HCT116 (cell line): ENCODE results near the gene RASSF5. TPM values are rescaled to one million over a fixed set of nuclear protein-coding genes. Genes with fewer than 3 reads are reported as not detected.

Experiments used
- ATAC-seq: fragments of 200-7000 bp; cut with Tn5 transposase; 2 replicates; pipeline ENCODE4 v1.9.1; 2020; ENCODE audit warnings: mild to moderate bottlenecking, moderate library complexity
- BruUV-seq: library from RNA; stranded (reverse); fragments of 400-500 nt; replicated peaks from 2 replicates; lab custom pipeline; 2021; lab: Mats Ljungman, UMichigan
- CTCF ChIA-PET: fragments of 300-600 bp; sonication (Branson Sonifier 250); formaldehyde crosslinking; loops from one replicate; lab custom pipeline; 2021; ENCODE audit warnings: antibody characterized with exemption; lab: Charles Lee
- POLR2A ChIA-PET: fragments of 300-600, 350-600 bp; sonication (Branson Sonifier 250); formaldehyde crosslinking; loops from one replicate; lab custom pipeline; 2021; ENCODE audit warnings: antibody characterized with exemption; lab: Charles Lee
- RAD21 ChIA-PET, 2 experiments: fragments of 300-600 bp; sonication (Branson Sonifier 250); formaldehyde crosslinking; loops; one replicate each; lab custom pipeline; 2023; ENCODE audit warnings: low total read pairs in 2 of 2; ENCODE audit not compliant: uncharacterized antibody in 2 of 2, unreplicated experiment in 2 of 2, low non-redundant PET in 1 of 2; lab: Charles Lee
- DNase-seq: peaks from one replicate; pipeline ENCODE4 v3.0.0-alpha.2; 2010; ENCODE audit warnings: low read depth, low spot score
- H2AFZ ChIP-seq: fragments of 200-600 bp; shearing (Covaris generic), sonication (generic); 2 replicates; pipeline ENCODE4 v1.6.1; 2017; ENCODE audit warnings: low read depth, mixed run types, mixed read lengths, antibody characterized with exemption, low read length; ENCODE audit not compliant: poor library complexity, severe bottlenecking
- H3K27ac ChIP-seq: 2 replicates; pipeline ENCODE4 v1.5.1; 2012; ENCODE audit warnings: low read depth, low read length
- H3K27me3 ChIP-seq: fragments of 200-600 bp; sonication (generic); 2 replicates; pipeline ENCODE4 v1.6.1; 2016; ENCODE audit warnings: mixed run types, low read length, mixed read lengths; ENCODE audit not compliant: insufficient read depth
- H3K36me3 ChIP-seq, 2 experiments: fragments of 200-500 bp in 1 of 2; fragments of 200-600 bp in 1 of 2; sonication (Bioruptor generic) in 1 of 2; sonication (generic) in 1 of 2; 2 replicates each; pipeline versions ENCODE4 v1.5.1 to v1.6.1; 2014 to 2016; ENCODE audit warnings: low read length in 2 of 2, inconsistent platforms in 1 of 2, mixed read lengths in 1 of 2, mixed run types in 1 of 2; ENCODE audit not compliant: insufficient read depth in 2 of 2, control insufficient read depth in 1 of 2
- H3K4me1 ChIP-seq, 2 experiments: fragments of 200-600 bp in 1 of 2; sonication (generic) in 1 of 2; 2 replicates each; pipeline versions ENCODE4 v1.5.1 to v1.6.1; 2012 to 2017; ENCODE audit warnings: low read length in 2 of 2, inconsistent platforms in 1 of 2, mild to moderate bottlenecking in 1 of 2, mixed read lengths in 1 of 2, mixed run types in 1 of 2, moderate library complexity in 1 of 2; ENCODE audit not compliant: insufficient read depth in 2 of 2, control insufficient read depth in 1 of 2
- H3K4me2 ChIP-seq: fragments of 200-600 bp; sonication (generic); 2 replicates; pipeline ENCODE4 v1.6.1; 2017; ENCODE audit warnings: mixed run types, low read length, mixed read lengths
- H3K4me3 ChIP-seq, 2 experiments: fragments of 200-600 bp in 1 of 2; sonication (generic) in 1 of 2; replicated peaks in 1 of 2; 2 replicates each; pipeline ENCODE4 v1.5.1; 2011 to 2016; ENCODE audit warnings: low read length in 2 of 2, control low read depth in 1 of 2, low read depth in 1 of 2, mild to moderate bottlenecking in 1 of 2, mixed read lengths in 1 of 2, mixed run types in 1 of 2
- H3K79me2 ChIP-seq: fragments of 200-600 bp; sonication (generic); 2 replicates; pipeline ENCODE4 v1.6.1; 2017; ENCODE audit warnings: mild to moderate bottlenecking, mixed run types, low read length, moderate library complexity, mixed read lengths; ENCODE audit not compliant: insufficient read depth
- H3K9ac ChIP-seq: fragments of 200-600 bp; sonication (generic); 2 replicates; pipeline ENCODE4 v1.6.1; 2016; ENCODE audit warnings: low read length, mixed read lengths
- H3K9me2 ChIP-seq: fragments of 200-600 bp; sonication (generic), shearing (Covaris generic); 2 replicates; pipeline ENCODE4 v1.6.1; 2017; ENCODE audit warnings: mixed run types, mild to moderate bottlenecking, moderate library complexity; ENCODE audit not compliant: insufficient read depth
- H3K9me3 ChIP-seq, 2 experiments: fragments of 200-500 bp in 1 of 2; fragments of 200-600 bp in 1 of 2; sonication (Bioruptor generic) in 1 of 2; sonication (generic) in 1 of 2; 2 replicates each; pipeline ENCODE4 v1.6.1; 2014 to 2017; ENCODE audit warnings: low read length in 2 of 2, mixed read lengths in 2 of 2, inconsistent platforms in 1 of 2, low read depth in 1 of 2, mild to moderate bottlenecking in 1 of 2, mixed run types in 1 of 2, moderate library complexity in 1 of 2; ENCODE audit not compliant: control insufficient read depth in 1 of 2, insufficient read depth in 1 of 2
- H4K20me1 ChIP-seq: fragments of 200-600 bp; sonication (generic), shearing (Covaris generic); 2 replicates; pipeline ENCODE4 v1.6.1; 2017; ENCODE audit warnings: mixed run types, mild to moderate bottlenecking, moderate library complexity; ENCODE audit not compliant: insufficient read depth
- ATF3 ChIP-seq: IDR thresholded peaks from 2 replicates; pipeline ENCODE4 v1.6.1; 2012
- CBX3 ChIP-seq: IDR thresholded peaks from 2 replicates; pipeline ENCODE4 v1.6.1; 2012; ENCODE audit warnings: low read depth
- CEBPB ChIP-seq: IDR thresholded peaks from 2 replicates; pipeline ENCODE4 v1.6.1; 2012; ENCODE audit warnings: low read depth
- EGR1 ChIP-seq: IDR thresholded peaks from 2 replicates; pipeline ENCODE4 v1.6.1; 2012; ENCODE audit warnings: low read depth
- EZH2 ChIP-seq: fragments of 200-600 bp; sonication (generic); IDR thresholded peaks from 2 replicates; pipeline ENCODE4 v1.6.1; 2017; ENCODE audit warnings: antibody characterized with exemption, mixed run types
- EZH2phosphoT487 ChIP-seq: fragments of 200-600 bp; IDR thresholded peaks from 2 replicates; pipeline ENCODE4 v1.6.1; 2018; ENCODE audit warnings: antibody characterized with exemption, borderline replicate concordance
- FOSL1 ChIP-seq: IDR thresholded peaks from 2 replicates; pipeline ENCODE4 v1.6.1; 2012; ENCODE audit warnings: low read depth
- JUND ChIP-seq: IDR thresholded peaks from 2 replicates; pipeline ENCODE4 v1.6.1; 2012
- POLR2AphosphoS5 ChIP-seq: IDR thresholded peaks from 2 replicates; pipeline ENCODE4 v1.6.1; 2011; ENCODE audit warnings: mild to moderate bottlenecking, low read depth, low read length, moderate library complexity
- SIN3A ChIP-seq: IDR thresholded peaks from 2 replicates; pipeline ENCODE4 v1.6.1; 2012; ENCODE audit warnings: low read depth
- SP1 ChIP-seq: IDR thresholded peaks from 2 replicates; pipeline ENCODE4 v1.6.1; 2012; ENCODE audit warnings: low read depth
- SRF ChIP-seq: IDR thresholded peaks from 2 replicates; pipeline ENCODE4 v1.6.1; 2012; ENCODE audit warnings: low read depth
- YY1 ChIP-seq: IDR thresholded peaks from 2 replicates; pipeline ENCODE4 v1.6.1; 2011; ENCODE audit warnings: low read length, low read depth, moderate library complexity, mild to moderate bottlenecking; ENCODE audit not compliant: insufficient replicate concordance; ENCODE audit errors: extremely low read depth
- ZFX ChIP-seq: fragments of 450-650 bp; IDR thresholded peaks from 2 replicates; pipeline ENCODE4 v1.6.1; 2017
- ZNF274 ChIP-seq: fragments of 200-500 bp; sonication (Bioruptor generic); IDR thresholded peaks from 2 replicates; pipeline ENCODE4 v1.6.1; 2014; ENCODE audit warnings: mild to moderate bottlenecking, low read depth, low read length, inconsistent platforms
- intact Hi-C: fragments of 100-400 bp; cut with micrococcal nuclease; formaldehyde crosslinking; loops from 2 replicates; pipeline ENCODE4 v1.10.0; 2022
- total RNA-seq: library from RNA; stranded (reverse); gene quantifications from one replicate; pipeline ENCODE4 v1.2.1, GENCODE V29; 2021; ENCODE audit not compliant: unreplicated experiment
- TF ChIP-seq, protein P1 (sequence below): IDR thresholded peaks from 2 replicates; pipeline ENCODE4 v1.6.1; 2012; ENCODE audit warnings: low read depth

The RASSF5 gene
- total RNA-seq, 1 experiment from 2014 or later, result 5.4 TPM

DNA sequence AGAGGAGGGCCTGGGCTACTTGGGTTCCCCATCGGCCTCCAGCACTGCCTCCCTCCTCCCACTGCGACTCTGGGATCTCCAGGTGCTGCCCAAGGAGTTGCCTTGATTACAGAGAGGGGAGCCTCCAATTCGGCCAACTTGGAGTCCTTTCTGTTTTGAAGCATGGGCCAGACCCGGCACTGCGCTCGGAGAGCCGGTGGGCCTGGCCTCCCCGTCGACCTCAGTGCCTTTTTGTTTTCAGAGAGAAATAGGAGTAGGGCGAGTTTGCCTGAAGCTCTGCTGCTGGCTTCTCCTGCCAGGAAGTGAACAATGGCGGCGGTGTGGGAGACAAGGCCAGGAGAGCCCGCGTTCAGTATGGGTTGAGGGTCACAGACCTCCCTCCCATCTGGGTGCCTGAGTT is 80.6 kb downstream of the RASSF5 start:
- Histone ChIP-seq H3K27me3 (no peaks in the 10 kb centered on the region), H3K9me3 (no peaks in the 10 kb centered on the region), H3K9me2 (no peaks in the 10 kb centered on the region), H3K36me3 (peaks cover 0 to 8% of the 10 kb centered on the region in 2 experiments; a peak in 2 of 4 replicates), H2AFZ (no peak overlapping the region), H3K9ac (no peak overlapping the region), H3K79me2 (no peaks in the 10 kb centered on the region), H4K20me1 (no peaks in the 10 kb centered on the region), H3K4me3 (no peak overlapping the region), H3K4me2 (no peak overlapping the region), H3K4me1 (peaks cover 4 to 20% of the 10 kb centered on the region in 2 experiments; a peak in 3 of 4 replicates), H3K27ac (no peak overlapping the region)
- BruUV-seq, result no TSS peak
- intact Hi-C loops, result no loop called here
- ATAC-seq (no peak), DNase-seq (no peak)
- CTCF ChIA-PET, result interaction anchor here (1.3 kb wide), 2 partner anchors 98 to 108 kb away, joined by 3 to 5 read pairs; no protein-coding TSS in a partner anchor
- POLR2A ChIA-PET, result no interaction called here
- RAD21 ChIA-PET, result no interaction called here
- no peak for TF ChIP-seq POLR2AphosphoS5
- no peak for TF ChIP-seq SRF
- no peak for TF ChIP-seq EZH2phosphoT487
- TF ChIP-seq FOSL1, result no peak
- TF ChIP-seq EGR1, result no peak
- TF ChIP-seq, protein P1, sequence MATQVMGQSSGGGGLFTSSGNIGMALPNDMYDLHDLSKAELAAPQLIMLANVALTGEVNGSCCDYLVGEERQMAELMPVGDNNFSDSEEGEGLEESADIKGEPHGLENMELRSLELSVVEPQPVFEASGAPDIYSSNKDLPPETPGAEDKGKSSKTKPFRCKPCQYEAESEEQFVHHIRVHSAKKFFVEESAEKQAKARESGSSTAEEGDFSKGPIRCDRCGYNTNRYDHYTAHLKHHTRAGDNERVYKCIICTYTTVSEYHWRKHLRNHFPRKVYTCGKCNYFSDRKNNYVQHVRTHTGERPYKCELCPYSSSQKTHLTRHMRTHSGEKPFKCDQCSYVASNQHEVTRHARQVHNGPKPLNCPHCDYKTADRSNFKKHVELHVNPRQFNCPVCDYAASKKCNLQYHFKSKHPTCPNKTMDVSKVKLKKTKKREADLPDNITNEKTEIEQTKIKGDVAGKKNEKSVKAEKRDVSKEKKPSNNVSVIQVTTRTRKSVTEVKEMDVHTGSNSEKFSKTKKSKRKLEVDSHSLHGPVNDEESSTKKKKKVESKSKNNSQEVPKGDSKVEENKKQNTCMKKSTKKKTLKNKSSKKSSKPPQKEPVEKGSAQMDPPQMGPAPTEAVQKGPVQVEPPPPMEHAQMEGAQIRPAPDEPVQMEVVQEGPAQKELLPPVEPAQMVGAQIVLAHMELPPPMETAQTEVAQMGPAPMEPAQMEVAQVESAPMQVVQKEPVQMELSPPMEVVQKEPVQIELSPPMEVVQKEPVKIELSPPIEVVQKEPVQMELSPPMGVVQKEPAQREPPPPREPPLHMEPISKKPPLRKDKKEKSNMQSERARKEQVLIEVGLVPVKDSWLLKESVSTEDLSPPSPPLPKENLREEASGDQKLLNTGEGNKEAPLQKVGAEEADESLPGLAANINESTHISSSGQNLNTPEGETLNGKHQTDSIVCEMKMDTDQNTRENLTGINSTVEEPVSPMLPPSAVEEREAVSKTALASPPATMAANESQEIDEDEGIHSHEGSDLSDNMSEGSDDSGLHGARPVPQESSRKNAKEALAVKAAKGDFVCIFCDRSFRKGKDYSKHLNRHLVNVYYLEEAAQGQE, result no peak
- TF ChIP-seq ZNF274, result no peak
- no peak for TF ChIP-seq ZFX
- TF ChIP-seq JUND, result no peak
- TF ChIP-seq YY1, result no peak
- TF ChIP-seq SIN3A, result no peak
- TF ChIP-seq EZH2, result no peak
- no peak for TF ChIP-seq CEBPB
- TF ChIP-seq ATF3, result no peak
- TF ChIP-seq SP1, result no peak
- TF ChIP-seq CBX3, result no peak
